ENCODE data around the gene FIS1.

The FIS1 gene

GRCh38 chr7:101225650-101226049 is 19.2 kb downstream of the FIS1 start:
- no peak for FAIRE-seq
- TF ChIP-seq POLR2A (IDR thresholded peaks at IDR 0.05; ENCODE audit: low read depth, low read length) (no peak), TAF1 (IDR thresholded peaks at IDR 0.05; ENCODE audit: borderline replicate concordance, low read depth, low read length) (no peak), POLR2AphosphoS5 (IDR thresholded peaks at IDR 0.05; ENCODE audit: low read depth, low read length) (no peak)
- no peak for DNase-seq (ENCODE audit: insufficient read length)

GRCh38 chr7:101223528-101223927 is 21.4 kb downstream of the FIS1 start:
- FAIRE-seq (no peak), DNase-seq (ENCODE audit: insufficient read length) (no peak)
- no peak for TF ChIP-seq TAF1 (IDR thresholded peaks at IDR 0.05; ENCODE audit: borderline replicate concordance, low read depth, low read length)
- TF ChIP-seq POLR2AphosphoS5 (IDR thresholded peaks at IDR 0.05; ENCODE audit: low read depth, low read length): no peak
- TF ChIP-seq POLR2A (IDR thresholded peaks at IDR 0.05; ENCODE audit: low read depth, low read length): no peak

GRCh38 chr7:101222275-101222830 is 22.5 kb downstream of the FIS1 start:
- DNase-seq (ENCODE audit: insufficient read length) (no peak), FAIRE-seq (no peak)
- TF ChIP-seq POLR2AphosphoS5 (IDR thresholded peaks at IDR 0.05; ENCODE audit: low read depth, low read length) (no peak), POLR2A (IDR thresholded peaks at IDR 0.05; ENCODE audit: low read depth, low read length) (no peak), TAF1 (IDR thresholded peaks at IDR 0.05; ENCODE audit: borderline replicate concordance, low read depth, low read length) (no peak)

GRCh38 chr7:101220295-101220694 is 24.6 kb downstream of the FIS1 start:
- TF ChIP-seq POLR2AphosphoS5 (IDR thresholded peaks at IDR 0.05; ENCODE audit: low read depth, low read length) (no peak), POLR2A (IDR thresholded peaks at IDR 0.05; ENCODE audit: low read depth, low read length) (no peak), TAF1 (IDR thresholded peaks at IDR 0.05; ENCODE audit: borderline replicate concordance, low read depth, low read length) (no peak)
- FAIRE-seq (no peak), DNase-seq (ENCODE audit: insufficient read length) (no peak)

- DNase-seq (ENCODE audit: insufficient read length): no peak
- TF ChIP-seq POLR2AphosphoS5 (IDR thresholded peaks at IDR 0.05; ENCODE audit: low read depth, low read length) (no peak), POLR2A (IDR thresholded peaks at IDR 0.05; ENCODE audit: low read depth, low read length) (no peak), TAF1 (IDR thresholded peaks at IDR 0.05; ENCODE audit: borderline replicate concordance, low read depth, low read length) (no peak)
- FAIRE-seq: no peak
Measured at GRCh38 chr7:101218236-101219125, 26.4 kb downstream of the FIS1 start.

- peak; percentile 94 for DNase-seq (ENCODE audit: insufficient read length)
- FAIRE-seq: peak; percentile 95
- 0 out of 2 replicates have a peak, but pooled peaks have one; percentile 28 for TF ChIP-seq TAF1 (IDR thresholded peaks at IDR 0.05; ENCODE audit: borderline replicate concordance, low read depth, low read length)
- TF ChIP-seq POLR2A (IDR thresholded peaks at IDR 0.05; ENCODE audit: low read depth, low read length): no peak; the same call in 1 of the 2 replicates
- no peak for TF ChIP-seq POLR2AphosphoS5 (IDR thresholded peaks at IDR 0.05; ENCODE audit: low read depth, low read length)
Measured at GRCh38 chr7:101217388-101218235, 27.3 kb downstream of the FIS1 start, which contains the start of the genes PLOD3 and ZNHIT1. Gene PLOD3 (minus strand): TSS chr7:101217581. CDS start chr7:101217274, 307 bp downstream. Gene ZNHIT1 (plus strand): TSS chr7:101218165. CDS start chr7:101218196, 31 bp downstream.

GRCh38 chr7:101216860-101217387 is 28.0 kb downstream of the FIS1 start:
- DNase-seq (ENCODE audit: insufficient read length): no peak
- TF ChIP-seq POLR2AphosphoS5 (IDR thresholded peaks at IDR 0.05; ENCODE audit: low read depth, low read length): no peak
- no peak for TF ChIP-seq TAF1 (IDR thresholded peaks at IDR 0.05; ENCODE audit: borderline replicate concordance, low read depth, low read length)
- TF ChIP-seq POLR2A (IDR thresholded peaks at IDR 0.05; ENCODE audit: low read depth, low read length): no peak
- FAIRE-seq: no peak

GRCh38 chr7:101216001-101216859 is 28.7 kb downstream of the FIS1 start:
- TF ChIP-seq POLR2AphosphoS5 (IDR thresholded peaks at IDR 0.05; ENCODE audit: low read depth, low read length): no peak
- TF ChIP-seq TAF1 (IDR thresholded peaks at IDR 0.05; ENCODE audit: borderline replicate concordance, low read depth, low read length): no peak
- TF ChIP-seq POLR2A (IDR thresholded peaks at IDR 0.05; ENCODE audit: low read depth, low read length): no peak
- FAIRE-seq: peak; percentile 42
- DNase-seq (ENCODE audit: insufficient read length): no peak

- TF ChIP-seq POLR2AphosphoS5 (IDR thresholded peaks at IDR 0.05; ENCODE audit: low read depth, low read length) (no peak), TAF1 (IDR thresholded peaks at IDR 0.05; ENCODE audit: borderline replicate concordance, low read depth, low read length) (no peak)
- no peak for FAIRE-seq
- DNase-seq (ENCODE audit: insufficient read length): no peak
Measured at GRCh38 chr7:101212014-101212413, 32.9 kb downstream of the FIS1 start.

- TF ChIP-seq TAF1 (IDR thresholded peaks at IDR 0.05; ENCODE audit: borderline replicate concordance, low read depth, low read length): no peak
- TF ChIP-seq POLR2AphosphoS5 (IDR thresholded peaks at IDR 0.05; ENCODE audit: low read depth, low read length): no peak
- no peak for TF ChIP-seq POLR2A (IDR thresholded peaks at IDR 0.05; ENCODE audit: low read depth, low read length)
- FAIRE-seq: no peak
- no peak for DNase-seq (ENCODE audit: insufficient read length)
Measured at GRCh38 chr7:101211501-101211900, 33.4 kb downstream of the FIS1 start.
